Measurements from ENCODE around the gene ZNF275. TPM values are rescaled to one million over a fixed set of nuclear protein-coding genes. Genes with fewer than 3 reads are reported as not detected.

The ZNF275 gene
- total RNA-seq, 1 experiment from 2014 or later, result 9.8 TPM

DNA sequence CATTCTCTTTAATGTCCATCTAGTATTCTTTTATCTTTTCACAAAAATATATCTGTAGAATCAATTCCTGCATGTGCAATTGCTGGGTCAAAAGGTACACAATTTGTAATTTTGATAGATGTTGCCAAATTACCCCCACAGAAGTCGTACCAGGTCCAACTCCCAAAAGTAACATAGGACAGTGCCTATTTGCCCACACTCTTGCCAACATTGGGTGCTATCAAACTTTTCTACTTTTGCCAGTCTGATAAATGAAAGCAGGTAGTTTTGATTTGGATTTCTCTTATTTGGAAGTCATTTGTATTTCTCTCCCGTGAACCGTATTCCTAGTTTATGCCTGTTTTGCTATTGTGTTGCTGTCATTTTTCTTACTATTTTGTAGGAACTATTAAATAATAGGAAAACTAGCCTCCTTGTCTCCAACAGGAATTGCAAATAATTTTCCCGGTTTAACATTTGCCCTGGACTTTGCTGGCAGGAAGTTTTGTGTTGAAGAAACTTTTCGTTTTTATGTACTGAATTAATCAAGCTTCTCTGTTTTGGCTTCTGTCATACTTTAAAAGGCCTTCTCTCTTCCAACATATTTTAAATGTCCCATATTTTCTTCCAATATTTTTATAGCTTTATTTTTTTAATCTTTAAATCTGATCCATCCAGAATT is 33.1 kb downstream of the ZNF275 start:
- Histone ChIP-seq H4K20me1 (ENCODE audit: insufficient read depth) (no peaks in the 10 kb centered on the region), H3K27ac (ENCODE audit: low read depth, low read length) (no peak overlapping the region), H3K36me3 (ENCODE audit: control insufficient read depth in 1 of 2, insufficient read depth in 2 of 2, low read length in 2 of 2) (no peaks in the 10 kb centered on the region), H3K9me3 (ENCODE audit: control insufficient read depth in 1 of 2, insufficient read depth in 1 of 2, low read depth in 1 of 2, low read length in 2 of 2) (no peaks in the 10 kb centered on the region), H3K4me2 (ENCODE audit: low read length) (no peak overlapping the region), H3K27me3 (ENCODE audit: insufficient read depth, low read length) (peaks cover 6% of the 10 kb centered on the region; the same call in 1 of the 2 replicates), H3K9me2 (ENCODE audit: insufficient read depth) (no peaks in the 10 kb centered on the region), H2AFZ (ENCODE audit: low read depth, low read length, poor library complexity, severe bottlenecking) (no peak overlapping the region), H3K9ac (ENCODE audit: low read length) (no peak overlapping the region), H3K4me3 (replicated peaks in 1 of 2; ENCODE audit: low read depth in 1 of 2, low read length in 2 of 2) (no peak overlapping the region), H3K4me1 (ENCODE audit: control insufficient read depth in 1 of 2, insufficient read depth in 2 of 2, low read length in 2 of 2) (no peaks in the 10 kb centered on the region), H3K79me2 (ENCODE audit: insufficient read depth, low read length) (no peaks in the 10 kb centered on the region)
- ChIA-PET RAD21 (ENCODE audit: low non-redundant PET in 1 of 2, low total read pairs in 2 of 2, uncharacterized antibody in 2 of 2, unreplicated experiment in 2 of 2) (no interaction called here), CTCF (no interaction called here), POLR2A (no interaction called here)
- BruUV-seq (replicated peaks), result no TSS peak
- ATAC-seq (no peak), DNase-seq (ENCODE audit: low read depth, low spot score) (no peak)
- TF ChIP-seq CBX3 (IDR thresholded peaks at IDR 0.05; ENCODE audit: low read depth) (no peak), ZFX (IDR thresholded peaks at IDR 0.05) (no peak), YY1 (IDR thresholded peaks at IDR 0.05; ENCODE audit: extremely low read depth, insufficient replicate concordance, low read depth, low read length) (no peak), SIN3A (IDR thresholded peaks at IDR 0.05; ENCODE audit: low read depth) (no peak), EGR1 (IDR thresholded peaks at IDR 0.05; ENCODE audit: low read depth) (no peak), TCF7L2 (IDR thresholded peaks at IDR 0.05; ENCODE audit: borderline replicate concordance, extremely low read depth, insufficient read depth, insufficient read length) (no peak), EZH2phosphoT487 (IDR thresholded peaks at IDR 0.05; ENCODE audit: borderline replicate concordance) (no peak), POLR2AphosphoS5 (IDR thresholded peaks at IDR 0.05; ENCODE audit: low read depth, low read length) (no peak), ELF1 (IDR thresholded peaks at IDR 0.05; ENCODE audit: borderline replicate concordance, low read depth) (no peak), ZNF274 (IDR thresholded peaks at IDR 0.05; ENCODE audit: low read depth, low read length) (no peak), RAD21 (IDR thresholded peaks at IDR 0.05; ENCODE audit: low read depth) (no peak)
- TF ChIP-seq, protein P1, sequence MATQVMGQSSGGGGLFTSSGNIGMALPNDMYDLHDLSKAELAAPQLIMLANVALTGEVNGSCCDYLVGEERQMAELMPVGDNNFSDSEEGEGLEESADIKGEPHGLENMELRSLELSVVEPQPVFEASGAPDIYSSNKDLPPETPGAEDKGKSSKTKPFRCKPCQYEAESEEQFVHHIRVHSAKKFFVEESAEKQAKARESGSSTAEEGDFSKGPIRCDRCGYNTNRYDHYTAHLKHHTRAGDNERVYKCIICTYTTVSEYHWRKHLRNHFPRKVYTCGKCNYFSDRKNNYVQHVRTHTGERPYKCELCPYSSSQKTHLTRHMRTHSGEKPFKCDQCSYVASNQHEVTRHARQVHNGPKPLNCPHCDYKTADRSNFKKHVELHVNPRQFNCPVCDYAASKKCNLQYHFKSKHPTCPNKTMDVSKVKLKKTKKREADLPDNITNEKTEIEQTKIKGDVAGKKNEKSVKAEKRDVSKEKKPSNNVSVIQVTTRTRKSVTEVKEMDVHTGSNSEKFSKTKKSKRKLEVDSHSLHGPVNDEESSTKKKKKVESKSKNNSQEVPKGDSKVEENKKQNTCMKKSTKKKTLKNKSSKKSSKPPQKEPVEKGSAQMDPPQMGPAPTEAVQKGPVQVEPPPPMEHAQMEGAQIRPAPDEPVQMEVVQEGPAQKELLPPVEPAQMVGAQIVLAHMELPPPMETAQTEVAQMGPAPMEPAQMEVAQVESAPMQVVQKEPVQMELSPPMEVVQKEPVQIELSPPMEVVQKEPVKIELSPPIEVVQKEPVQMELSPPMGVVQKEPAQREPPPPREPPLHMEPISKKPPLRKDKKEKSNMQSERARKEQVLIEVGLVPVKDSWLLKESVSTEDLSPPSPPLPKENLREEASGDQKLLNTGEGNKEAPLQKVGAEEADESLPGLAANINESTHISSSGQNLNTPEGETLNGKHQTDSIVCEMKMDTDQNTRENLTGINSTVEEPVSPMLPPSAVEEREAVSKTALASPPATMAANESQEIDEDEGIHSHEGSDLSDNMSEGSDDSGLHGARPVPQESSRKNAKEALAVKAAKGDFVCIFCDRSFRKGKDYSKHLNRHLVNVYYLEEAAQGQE (IDR thresholded peaks at IDR 0.05; ENCODE audit: low read depth), result no peak
- TF ChIP-seq, protein P2, sequence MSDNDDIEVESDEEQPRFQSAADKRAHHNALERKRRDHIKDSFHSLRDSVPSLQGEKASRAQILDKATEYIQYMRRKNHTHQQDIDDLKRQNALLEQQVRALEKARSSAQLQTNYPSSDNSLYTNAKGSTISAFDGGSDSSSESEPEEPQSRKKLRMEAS (IDR thresholded peaks at IDR 0.05), result no peak
- TF ChIP-seq, protein P3, sequence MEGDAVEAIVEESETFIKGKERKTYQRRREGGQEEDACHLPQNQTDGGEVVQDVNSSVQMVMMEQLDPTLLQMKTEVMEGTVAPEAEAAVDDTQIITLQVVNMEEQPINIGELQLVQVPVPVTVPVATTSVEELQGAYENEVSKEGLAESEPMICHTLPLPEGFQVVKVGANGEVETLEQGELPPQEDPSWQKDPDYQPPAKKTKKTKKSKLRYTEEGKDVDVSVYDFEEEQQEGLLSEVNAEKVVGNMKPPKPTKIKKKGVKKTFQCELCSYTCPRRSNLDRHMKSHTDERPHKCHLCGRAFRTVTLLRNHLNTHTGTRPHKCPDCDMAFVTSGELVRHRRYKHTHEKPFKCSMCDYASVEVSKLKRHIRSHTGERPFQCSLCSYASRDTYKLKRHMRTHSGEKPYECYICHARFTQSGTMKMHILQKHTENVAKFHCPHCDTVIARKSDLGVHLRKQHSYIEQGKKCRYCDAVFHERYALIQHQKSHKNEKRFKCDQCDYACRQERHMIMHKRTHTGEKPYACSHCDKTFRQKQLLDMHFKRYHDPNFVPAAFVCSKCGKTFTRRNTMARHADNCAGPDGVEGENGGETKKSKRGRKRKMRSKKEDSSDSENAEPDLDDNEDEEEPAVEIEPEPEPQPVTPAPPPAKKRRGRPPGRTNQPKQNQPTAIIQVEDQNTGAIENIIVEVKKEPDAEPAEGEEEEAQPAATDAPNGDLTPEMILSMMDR (IDR thresholded peaks at IDR 0.05 in 2 of 3, conservative IDR thresholded peaks at IDR 0.05 in 1 of 3; ENCODE audit: borderline replicate concordance in 1 of 3, insufficient read depth in 1 of 3, low read depth in 2 of 3, low read length in 2 of 3), result no peak
- TF ChIP-seq, protein P4, sequence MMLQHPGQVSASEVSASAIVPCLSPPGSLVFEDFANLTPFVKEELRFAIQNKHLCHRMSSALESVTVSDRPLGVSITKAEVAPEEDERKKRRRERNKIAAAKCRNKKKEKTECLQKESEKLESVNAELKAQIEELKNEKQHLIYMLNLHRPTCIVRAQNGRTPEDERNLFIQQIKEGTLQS (IDR thresholded peaks at IDR 0.05), result no peak
- TF ChIP-seq, protein P5, sequence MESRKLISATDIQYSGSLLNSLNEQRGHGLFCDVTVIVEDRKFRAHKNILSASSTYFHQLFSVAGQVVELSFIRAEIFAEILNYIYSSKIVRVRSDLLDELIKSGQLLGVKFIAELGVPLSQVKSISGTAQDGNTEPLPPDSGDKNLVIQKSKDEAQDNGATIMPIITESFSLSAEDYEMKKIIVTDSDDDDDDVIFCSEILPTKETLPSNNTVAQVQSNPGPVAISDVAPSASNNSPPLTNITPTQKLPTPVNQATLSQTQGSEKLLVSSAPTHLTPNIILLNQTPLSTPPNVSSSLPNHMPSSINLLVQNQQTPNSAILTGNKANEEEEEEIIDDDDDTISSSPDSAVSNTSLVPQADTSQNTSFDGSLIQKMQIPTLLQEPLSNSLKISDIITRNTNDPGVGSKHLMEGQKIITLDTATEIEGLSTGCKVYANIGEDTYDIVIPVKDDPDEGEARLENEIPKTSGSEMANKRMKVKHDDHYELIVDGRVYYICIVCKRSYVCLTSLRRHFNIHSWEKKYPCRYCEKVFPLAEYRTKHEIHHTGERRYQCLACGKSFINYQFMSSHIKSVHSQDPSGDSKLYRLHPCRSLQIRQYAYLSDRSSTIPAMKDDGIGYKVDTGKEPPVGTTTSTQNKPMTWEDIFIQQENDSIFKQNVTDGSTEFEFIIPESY (IDR thresholded peaks at IDR 0.05; ENCODE audit: extremely low read depth, insufficient replicate concordance, low read length), result no peak
- intact Hi-C loops (cut with micrococcal nuclease), result no loop called here

Data from HCT116 (cell line).